ENCODE results near the gene VAPB. TPM values are rescaled to one million over a fixed set of nuclear protein-coding genes. Genes with fewer than 3 reads are reported as not detected.

Gene VAPB
- total and polyA plus RNA-seq, 10 of the 15 experiments (the other 5 are each of a cell fraction or from before 2014, with no cell fraction given) = 3.2 to 28.6 (median 20.5) TPM

GRCh38 chr20:58495623-58496428, 106.8 kb downstream of the VAPB start:
- Histone ChIP-seq H3K4me2 (ENCODE audit: control insufficient read depth, insufficient read depth) (no peak overlapping the region), H3K27me3 (replicated peaks in 1 of 2; ENCODE audit: control insufficient read depth in 2 of 2, insufficient read depth in 2 of 2, low read length in 1 of 2) (no peaks in the 10 kb centered on the region; a peak in 1 of 4 replicates), H3K9ac (ENCODE audit: control insufficient read depth, insufficient read depth, low read length) (no peak overlapping the region), H4K20me1 (ENCODE audit: control insufficient read depth, insufficient read depth) (no peaks in the 10 kb centered on the region), H3K9me3 (replicated peaks; ENCODE audit: control insufficient read depth, insufficient read depth, low read length) (no peaks in the 10 kb centered on the region), H2AFZ (ENCODE audit: control insufficient read depth, low read depth, low read length) (no peak overlapping the region), H3K79me2 (ENCODE audit: control insufficient read depth, insufficient read depth, low read length) (no peaks in the 10 kb centered on the region), H3K36me3 (ENCODE audit: control insufficient read depth in 2 of 2, insufficient read depth in 2 of 2, low read length in 1 of 2) (no peaks in the 10 kb centered on the region), H3K4me1 (ENCODE audit: control insufficient read depth, insufficient read depth, low read length) (no peaks in the 10 kb centered on the region), H3K27ac (ENCODE audit: control insufficient read depth, insufficient read depth) (no peak overlapping the region), H3K4me3 (no peak overlapping the region)
- ChIA-PET RAD21 (ENCODE audit: unreplicated experiment) (no interaction called here), POLR2A (no interaction called here), SMC1A (ENCODE audit: uncharacterized antibody, unreplicated experiment) (no interaction called here), CTCF (no interaction called here)
- no TSS peak for BruUV-seq (replicated peaks)
- no peak for DNase-seq (ENCODE audit: low read depth, low spot score)
- WGBS (ENCODE audit: insufficient coverage, insufficient replicate concordance, low lambda C conversion rate, missing lambda C conversion rate) = 45% methylated on average over 15 of the region's 15 CpGs
- intact Hi-C loops (cut with micrococcal nuclease; ENCODE audit: unreplicated experiment) (no loop called here), in situ Hi-C loops (cut with MboI) (no loop called here)
- no peak for FAIRE-seq
- ATAC-seq = no peak
- TF ChIP-seq ZNF217 (IDR thresholded peaks at IDR 0.05) (no peak), KLF5 (IDR thresholded peaks at IDR 0.05; ENCODE audit: partially characterized antibody) (no peak), POLR2A (IDR thresholded peaks at IDR 0.05; ENCODE audit: low read depth, low read length) (no peak)

- BruUV-seq (replicated peaks) = no TSS peak
- SMC1A ChIA-PET (ENCODE audit: uncharacterized antibody, unreplicated experiment) = no interaction called here
- intact Hi-C loops (cut with micrococcal nuclease; ENCODE audit: unreplicated experiment) = no loop called here
Measured at GRCh38 chr20:58496429-58496769, 107.4 kb downstream of the VAPB start.

More at GRCh38 chr20:58496429-58496769, 107.4 kb downstream of the VAPB start:
- Histone ChIP-seq H3K36me3 (ENCODE audit: control insufficient read depth in 2 of 2, insufficient read depth in 2 of 2, low read length in 1 of 2) (no peaks in the 10 kb centered on the region), H3K27me3 (replicated peaks in 1 of 2; ENCODE audit: control insufficient read depth in 2 of 2, insufficient read depth in 2 of 2, low read length in 1 of 2) (no peaks in the 10 kb centered on the region; a peak in 1 of 4 replicates), H3K27ac (ENCODE audit: control insufficient read depth, insufficient read depth) (no peak overlapping the region), H2AFZ (ENCODE audit: control insufficient read depth, low read depth, low read length) (no peak overlapping the region), H3K4me1 (ENCODE audit: control insufficient read depth, insufficient read depth, low read length) (no peaks in the 10 kb centered on the region), H4K20me1 (ENCODE audit: control insufficient read depth, insufficient read depth) (no peaks in the 10 kb centered on the region), H3K4me2 (ENCODE audit: control insufficient read depth, insufficient read depth) (no peak overlapping the region), H3K9me3 (replicated peaks; ENCODE audit: control insufficient read depth, insufficient read depth, low read length) (no peaks in the 10 kb centered on the region), H3K4me3 (no peak overlapping the region), H3K9ac (ENCODE audit: control insufficient read depth, insufficient read depth, low read length) (no peak overlapping the region), H3K79me2 (ENCODE audit: control insufficient read depth, insufficient read depth, low read length) (no peaks in the 10 kb centered on the region)
- FAIRE-seq (no peak), ATAC-seq (no peak), DNase-seq (ENCODE audit: low read depth, low spot score) (no peak)
- in situ Hi-C loops (cut with MboI) = no loop called here
- ChIA-PET POLR2A (no interaction called here), CTCF (no interaction called here), RAD21 (ENCODE audit: unreplicated experiment) (no interaction called here)
- TF ChIP-seq SIN3A (IDR thresholded peaks at IDR 0.05; ENCODE audit: low read depth, low read length) (no peak), STAT3 (IDR thresholded peaks at IDR 0.05; ENCODE audit: low read depth, low read length) (no peak), MTA2 (IDR thresholded peaks at IDR 0.05; ENCODE audit: low read depth) (no peak)
- 27% methylated on average over 6 of the region's 6 CpGs for WGBS (ENCODE audit: insufficient coverage, insufficient replicate concordance, low lambda C conversion rate, missing lambda C conversion rate)
